HG02981 (cell line): ENCODE measurements around the gene ATP5F1A.
"Not testable (repeated sequence)": the region's sequence is repeated elsewhere in the genome, so short reads cannot be mapped to it uniquely, and the experiment has no call there.

Experiments
- ATAC-seq: cut with Tn5 transposase; IDR thresholded peaks from one replicate; pipeline ENCODE4 v1.9.1; 2021; ENCODE audit warnings: mild to moderate bottlenecking, moderate library complexity; ENCODE audit not compliant: unreplicated experiment

ATP5F1A gene

GRCh38 chr18:46097801-46098615 lies at the start of gene ATP5F1A:
ATP5F1A (minus strand) TSS chr18:46098296; CDS start chr18:46098231, 65 bp downstream.
- peak; percentile 82 for ATAC-seq

GRCh38 chr18:46141199-46141598 lies 43.1 kb upstream of the ATP5F1A start:
- ATAC-seq: no peak

- ATAC-seq: no peak
Measured at GRCh38 chr18:46140173-46140572, 42.1 kb upstream of the ATP5F1A start.

GRCh38 chr18:46134920-46135675 lies 37.0 kb upstream of the ATP5F1A start:
- ATAC-seq: no peak

GRCh38 chr18:46133534-46133933 lies 35.4 kb upstream of the ATP5F1A start:
- ATAC-seq: no peak

GRCh38 chr18:46130549-46130948 lies 32.5 kb upstream of the ATP5F1A start:
- not testable (repeated sequence) for ATAC-seq

- ATAC-seq: no peak
Measured at GRCh38 chr18:46130061-46130460, 32.0 kb upstream of the ATP5F1A start.

- ATAC-seq: not testable (repeated sequence)
Measured at GRCh38 chr18:46126625-46127024, 28.5 kb upstream of the ATP5F1A start.

- no peak for ATAC-seq
Measured at GRCh38 chr18:46113751-46114150, 15.7 kb upstream of the ATP5F1A start.

GRCh38 chr18:46110406-46110805 lies 12.3 kb upstream of the ATP5F1A start:
- no peak for ATAC-seq

GRCh38 chr18:46109386-46109785 lies 11.3 kb upstream of the ATP5F1A start:
- no peak for ATAC-seq

- ATAC-seq: peak; percentile 92
Measured at GRCh38 chr18:46104128-46104911, 6.2 kb upstream of the ATP5F1A start, which contains the start of gene HAUS1. HAUS1 (plus strand) TSS chr18:46104385; CDS start chr18:46104412, 27 bp downstream.

- no peak for ATAC-seq
Measured at GRCh38 chr18:46099463-46099862, 1.4 kb upstream of the ATP5F1A start.

- ATAC-seq: no peak
Measured at GRCh38 chr18:46098616-46098933, 479 bp upstream of the ATP5F1A start.

GRCh38 chr18:46097431-46097800 lies 680 bp downstream of the ATP5F1A start:
- ATAC-seq: peak; percentile 17

GRCh38 chr18:46096651-46097300 lies 1.3 kb downstream of the ATP5F1A start:
- no peak for ATAC-seq

- ATAC-seq: no peak
Measured at GRCh38 chr18:46095532-46095931, 2.6 kb downstream of the ATP5F1A start.

- ATAC-seq: not testable (repeated sequence)
Measured at GRCh38 chr18:46088501-46088900, 9.6 kb downstream of the ATP5F1A start.

GRCh38 chr18:46084431-46084830 lies 13.7 kb downstream of the ATP5F1A start:
- no peak for ATAC-seq

GRCh38 chr18:46080156-46080555 lies 17.9 kb downstream of the ATP5F1A start:
- no peak for ATAC-seq

GRCh38 chr18:46079336-46079735 lies 18.8 kb downstream of the ATP5F1A start:
- ATAC-seq: no peak
